Esophagus muscularis mucosa (tissue), 4 donors: ENCODE data around the gene AIMP1. TPM values are rescaled to one million over a fixed set of nuclear protein-coding genes. Genes with fewer than 3 reads are reported as not detected.

Experiments used
- DNase-seq: peaks from one replicate; pipeline ENCODE4 v3.0.0-alpha.2; 2017; ENCODE audit errors: extremely low spot score
- H3K27ac ChIP-seq, 4 donors: fragments of 200-600 bp; sonication (generic); replicated peaks in 1 of 4; 1 replicate in 3 of 4; 2 replicates in 1 of 4; pipeline ENCODE4 v1.5.1; 2016 to 2019; ENCODE audit warnings: mild to moderate bottlenecking in 1 of 4
- H3K27me3 ChIP-seq, 4 donors: fragments of 200-600 bp; sonication (generic); one replicate each; pipeline versions ENCODE4 v1.5.1 to v1.6.0; 2016 to 2019
- H3K36me3 ChIP-seq, 4 donors: fragments of 200-600 bp; sonication (generic); one replicate each; pipeline ENCODE4 v1.5.1; 2016 to 2019
- H3K4me1 ChIP-seq, 4 donors: fragments of 200-600 bp; sonication (generic); one replicate each; pipeline ENCODE4 v1.5.1; 2016 to 2019
- H3K4me3 ChIP-seq, 4 donors: fragments of 200-600 bp; sonication (generic); 1 replicate in 2 of 4; 2 replicates in 2 of 4; pipeline ENCODE4 v1.5.1; 2016 to 2019; ENCODE audit warnings: mild to moderate bottlenecking in 4 of 4, moderate library complexity in 1 of 4
- H3K9me3 ChIP-seq, 4 donors: fragments of 200-600 bp; sonication (generic); 1 replicate in 3 of 4; 2 replicates in 1 of 4; pipeline ENCODE4 v1.5.1; 2016 to 2019
- CTCF ChIP-seq, 3 experiments: fragments of 200-600 bp in 2 of 3; fragments of 450-650 bp in 1 of 3; sonication (generic) in 2 of 3; IDR thresholded peaks; one replicate each; pipeline ENCODE4 v1.5.1; 2017 to 2019; ENCODE audit warnings: antibody characterized with exemption in 3 of 3, mild to moderate bottlenecking in 2 of 3, moderate library complexity in 1 of 3
- EP300 ChIP-seq: sonication (generic); formaldehyde crosslinking; IDR thresholded peaks from one replicate; pipeline ENCODE4 v1.6.1; 2017; ENCODE audit warnings: antibody characterized with exemption
- POLR2A ChIP-seq: fragments of 450-650 bp; IDR thresholded peaks from one replicate; pipeline ENCODE4 v1.6.1; 2017; ENCODE audit warnings: antibody characterized with exemption, moderate library complexity, mild to moderate bottlenecking, low read depth
- POLR2AphosphoS5 ChIP-seq, 2 donors: sonication (generic); formaldehyde crosslinking; IDR thresholded peaks; one replicate each; pipeline ENCODE4 v1.6.1; 2017; ENCODE audit warnings: antibody characterized with exemption in 2 of 2
- WGBS: methylation state at CpG from one replicate; pipeline ENCODE4 v1.1.5; 2018; 5-methylcytosine and 5-hydroxymethylcytosine counted together
- intact Hi-C: fragments of 100-400 bp; cut with DNase I; formaldehyde crosslinking; loops from one replicate; pipeline ENCODE4 v1.15.1; 2023
- total RNA-seq, 4 donors: library from RNA; depleted of rRNA; stranded (reverse); fragments of >200 nt; gene quantifications; one replicate each; pipeline versions ENCODE4 v1.1.0 to v1.2.1, GENCODE V29; 2016

AIMP1 gene
- total RNA-seq, 4 donors from 2014 or later = 19.1 to 29.9 (median 25.7) TPM

- 70% methylated on average over 2 of the region's 2 CpGs for WGBS
Observed at GRCh38 chr4:106273831-106274230, 42.5 kb upstream of the AIMP1 start.

GRCh38 chr4:106277140-106277675 lies 39.1 kb upstream of the AIMP1 start:
- H3K4me3 ChIP-seq = no peak overlapping the region
- WGBS = 62% methylated on average over 1 of the region's 1 CpG
- no peak for DNase-seq
- H3K27ac ChIP-seq = no peak overlapping the region
- peaks cover 0 to 4% (median 0%) of the 10 kb centered on the region in 4 donors for H3K36me3 ChIP-seq
- H3K4me1 ChIP-seq = peaks cover 0 to 6% (median 0%) of the 10 kb centered on the region in 4 donors
- TF ChIP-seq EP300 = no peak
- no peak for TF ChIP-seq POLR2A
- TF ChIP-seq CTCF (IDR thresholded peaks at IDR 0.05) = no peak
- TF ChIP-seq POLR2AphosphoS5 (IDR thresholded peaks at IDR 0.05) = no peak
- H3K9me3 ChIP-seq = no peaks in the 10 kb centered on the region
- intact Hi-C loops = no loop called here
- H3K27me3 ChIP-seq = no peaks in the 10 kb centered on the region

More at GRCh38 chr4:106273831-106274230, 42.5 kb upstream of the AIMP1 start:
- Histone ChIP-seq H3K4me3 (no peak overlapping the region), H3K27me3 (no peaks in the 10 kb centered on the region), H3K9me3 (no peaks in the 10 kb centered on the region), H3K36me3 (peaks cover 0 to 4% (median 0%) of the 10 kb centered on the region in 4 donors), H3K27ac (no peak overlapping the region), H3K4me1 (peaks cover 0 to 6% (median 0%) of the 10 kb centered on the region in 4 donors)
- no peak for DNase-seq
- TF ChIP-seq EP300 (no peak), POLR2A (no peak), POLR2AphosphoS5 (IDR thresholded peaks at IDR 0.05) (no peak), CTCF (IDR thresholded peaks at IDR 0.05) (no peak)
- intact Hi-C loops = no loop called here

GRCh38 chr4:106284227-106284626 lies 32.1 kb upstream of the AIMP1 start:
- peaks cover 0 to 25% (median 0%) of the 10 kb centered on the region in 4 donors for H3K36me3 ChIP-seq
- WGBS = 73% methylated on average over 3 of the region's 3 CpGs
- intact Hi-C loops = no loop called here
- H3K27ac ChIP-seq = no peak overlapping the region
- H3K27me3 ChIP-seq = no peaks in the 10 kb centered on the region
- H3K9me3 ChIP-seq = no peaks in the 10 kb centered on the region
- TF ChIP-seq POLR2A (no peak), EP300 (no peak), POLR2AphosphoS5 (IDR thresholded peaks at IDR 0.05) (no peak), CTCF (IDR thresholded peaks at IDR 0.05) (no peak)
- H3K4me3 ChIP-seq = no peak overlapping the region
- DNase-seq = no peak
- no peaks in the 10 kb centered on the region for H3K4me1 ChIP-seq

GRCh38 chr4:106286611-106287010 lies 29.7 kb upstream of the AIMP1 start:
- H3K27me3 ChIP-seq = no peaks in the 10 kb centered on the region
- peaks cover 0 to 39% (median 8%) of the 10 kb centered on the region in 4 donors for H3K36me3 ChIP-seq
- DNase-seq = no peak
- no peak overlapping the region for H3K27ac ChIP-seq
- no peaks in the 10 kb centered on the region for H3K9me3 ChIP-seq
- no peak overlapping the region for H3K4me3 ChIP-seq
- 100% methylated on average over 8 of the region's 8 CpGs for WGBS
- no peaks in the 10 kb centered on the region for H3K4me1 ChIP-seq
- intact Hi-C loops = no loop called here
- TF ChIP-seq EP300 = no peak
- no peak for TF ChIP-seq POLR2AphosphoS5 (IDR thresholded peaks at IDR 0.05)
- TF ChIP-seq POLR2A = no peak
- TF ChIP-seq CTCF (IDR thresholded peaks at IDR 0.05) = no peak
